Subcutaneous adipose tissue (tissue), 4 donors: ENCODE results near the gene EBP. TPM values are rescaled to one million over a fixed set of nuclear protein-coding genes. Genes with fewer than 3 reads are reported as not detected.

Source experiments
- total RNA-seq, 4 donors: library from RNA; depleted of rRNA; stranded (reverse); fragments of >200 nt; gene quantifications; one replicate each; pipeline ENCODE4 v1.1.0, GENCODE V29; 2016
- TF ChIP-seq, protein P1 (sequence below): fragments of 450-650 bp; IDR thresholded peaks from one replicate; pipeline ENCODE4 v1.5.1; 2016; ENCODE audit warnings: low read depth, mild to moderate bottlenecking, control low read depth, antibody characterized with exemption, moderate library complexity

Gene EBP
- total RNA-seq, 4 donors from 2014 or later, result 6.0 to 33.5 (median 15.3) TPM

DNA sequence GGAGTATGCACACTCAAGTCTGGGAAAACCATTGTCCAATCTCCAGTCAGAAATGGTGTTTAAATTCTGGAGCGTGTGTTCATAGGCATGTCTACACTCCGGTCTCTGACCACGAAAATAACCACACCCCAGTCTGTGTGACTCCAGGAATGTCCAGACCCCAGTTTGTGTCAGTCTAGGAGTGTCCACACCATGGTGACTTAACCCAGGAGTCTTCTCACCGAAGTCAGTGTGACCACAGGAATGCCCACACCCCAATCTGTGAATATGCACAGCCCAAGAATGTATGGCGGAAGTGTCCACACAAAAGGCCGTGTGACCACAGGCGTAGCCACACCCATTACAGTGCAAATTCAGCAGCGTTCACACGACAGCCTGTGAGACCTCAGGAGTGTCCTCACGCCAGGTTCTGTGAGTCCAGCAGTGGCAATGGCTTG is 34.2 kb upstream of the EBP start:
- TF ChIP-seq, protein P1, sequence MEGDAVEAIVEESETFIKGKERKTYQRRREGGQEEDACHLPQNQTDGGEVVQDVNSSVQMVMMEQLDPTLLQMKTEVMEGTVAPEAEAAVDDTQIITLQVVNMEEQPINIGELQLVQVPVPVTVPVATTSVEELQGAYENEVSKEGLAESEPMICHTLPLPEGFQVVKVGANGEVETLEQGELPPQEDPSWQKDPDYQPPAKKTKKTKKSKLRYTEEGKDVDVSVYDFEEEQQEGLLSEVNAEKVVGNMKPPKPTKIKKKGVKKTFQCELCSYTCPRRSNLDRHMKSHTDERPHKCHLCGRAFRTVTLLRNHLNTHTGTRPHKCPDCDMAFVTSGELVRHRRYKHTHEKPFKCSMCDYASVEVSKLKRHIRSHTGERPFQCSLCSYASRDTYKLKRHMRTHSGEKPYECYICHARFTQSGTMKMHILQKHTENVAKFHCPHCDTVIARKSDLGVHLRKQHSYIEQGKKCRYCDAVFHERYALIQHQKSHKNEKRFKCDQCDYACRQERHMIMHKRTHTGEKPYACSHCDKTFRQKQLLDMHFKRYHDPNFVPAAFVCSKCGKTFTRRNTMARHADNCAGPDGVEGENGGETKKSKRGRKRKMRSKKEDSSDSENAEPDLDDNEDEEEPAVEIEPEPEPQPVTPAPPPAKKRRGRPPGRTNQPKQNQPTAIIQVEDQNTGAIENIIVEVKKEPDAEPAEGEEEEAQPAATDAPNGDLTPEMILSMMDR, result no peak

DNA sequence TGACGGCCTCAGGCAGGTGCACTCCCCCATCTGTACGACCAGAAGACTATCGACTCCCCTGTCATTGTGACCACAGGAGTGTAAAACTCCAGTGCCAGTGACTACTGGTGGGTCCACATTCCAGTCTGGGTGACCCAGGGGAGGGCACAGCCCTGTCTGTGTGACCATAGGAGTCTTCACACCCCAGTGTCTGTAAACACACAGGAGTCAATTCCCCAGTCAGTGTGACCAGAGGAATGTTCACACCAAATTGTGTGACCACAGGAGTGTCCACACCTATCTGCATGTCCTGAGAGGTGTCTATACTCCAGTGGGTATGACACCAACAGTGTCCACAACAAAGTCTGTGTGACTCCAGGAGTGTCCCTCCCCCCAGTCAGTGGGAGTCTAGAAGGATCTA is 33.6 kb upstream of the EBP start:
- TF ChIP-seq, protein P1, result no peak

DNA sequence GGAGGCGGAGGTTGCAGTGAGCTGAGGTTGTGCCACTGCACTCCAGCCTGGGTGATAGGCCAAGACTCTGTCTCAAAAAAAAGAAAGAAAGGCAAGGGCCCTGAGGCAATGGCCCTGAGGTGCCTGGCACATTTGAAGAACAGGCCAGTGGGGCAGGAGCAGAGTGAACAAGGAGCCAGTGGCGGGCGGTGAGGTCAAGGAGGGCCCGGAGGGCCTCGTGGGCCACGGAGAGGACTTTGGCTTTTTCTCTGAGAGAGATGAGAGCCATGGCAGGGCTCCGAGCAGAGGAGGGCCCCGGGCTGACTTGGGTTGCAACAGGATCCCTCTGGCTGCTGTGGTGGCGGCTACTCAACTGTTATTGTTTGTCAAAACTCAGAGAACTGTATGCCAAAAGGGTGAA is 32.3 kb upstream of the EBP start:
- TF ChIP-seq, protein P1, result no peak

DNA sequence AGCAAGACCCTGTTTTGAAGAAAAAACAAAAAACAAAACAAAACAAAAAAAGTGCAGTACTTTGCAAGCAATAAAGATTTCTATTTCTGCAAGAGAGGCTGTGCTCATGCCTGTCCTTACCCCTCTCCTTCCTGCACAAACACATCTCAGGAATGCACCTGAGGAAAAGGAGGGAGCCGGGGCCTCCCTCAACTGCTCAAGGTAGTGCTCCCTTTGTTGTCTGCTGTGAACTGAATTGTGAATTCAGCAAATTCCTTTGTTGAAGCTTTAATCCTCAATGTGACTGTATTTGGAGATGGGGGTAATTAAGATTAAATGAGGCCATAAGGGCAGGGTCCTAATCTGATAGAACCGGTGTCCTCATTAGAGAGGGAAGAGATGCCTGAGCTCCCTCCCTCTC is 31.7 kb upstream of the EBP start:
- TF ChIP-seq, protein P1, result no peak

GRCh38 chrX:48490661-48491060 is 30.9 kb upstream of the EBP start:
- TF ChIP-seq, protein P1, result no peak

DNA sequence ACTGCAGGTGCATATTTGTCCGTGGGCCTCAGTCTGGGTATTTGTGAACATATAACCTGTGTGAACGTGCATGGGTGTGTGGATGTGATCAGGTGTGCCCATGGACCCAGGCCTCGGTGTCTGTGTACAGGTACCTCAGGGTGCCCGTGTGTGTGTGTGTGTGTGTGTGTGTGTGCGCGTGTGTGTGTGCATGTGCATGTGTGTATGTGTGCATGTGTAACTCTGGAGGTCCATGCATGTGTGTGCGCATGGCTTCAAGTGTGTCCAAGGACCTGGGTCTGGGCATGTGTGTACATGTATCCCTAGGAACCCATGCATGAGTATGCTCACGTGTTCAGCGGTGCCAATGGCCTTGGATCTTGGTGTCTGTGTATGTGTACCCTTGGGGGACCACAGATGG is 29.8 kb upstream of the EBP start:
- TF ChIP-seq, protein P1, result no peak

GRCh38 chrX:48492293-48492910 is 29.2 kb upstream of the EBP start:
- TF ChIP-seq, protein P1, result no peak
